Effector memory CD4-positive, alpha-beta T cell (primary cell): Measurements from ENCODE around the gene PCNX1.

ENCODE experiments used
- DNase-seq, 3 donors: peaks; one replicate each; pipeline ENCODE4 v3.0.0-alpha.2; 2020
- H3K27ac ChIP-seq: 2 replicates; pipeline ENCODE4 v1.7.0; 2013; ENCODE audit warnings: mild to moderate bottlenecking, low read length, moderate library complexity; ENCODE audit not compliant: insufficient read depth, poor library complexity, severe bottlenecking
- H3K27me3 ChIP-seq: replicated peaks from 2 replicates; pipeline ENCODE4 v1.7.0; 2013; ENCODE audit warnings: mild to moderate bottlenecking, low read length; ENCODE audit not compliant: insufficient read depth, control insufficient read depth, poor library complexity, severe bottlenecking
- H3K36me3 ChIP-seq: 2 replicates; pipeline ENCODE4 v1.7.0; 2013; ENCODE audit warnings: mild to moderate bottlenecking, low read length, moderate library complexity; ENCODE audit not compliant: control insufficient read depth, insufficient read depth
- H3K4me1 ChIP-seq: 2 replicates; pipeline ENCODE4 v1.7.0; 2013; ENCODE audit warnings: low read length, mild to moderate bottlenecking; ENCODE audit not compliant: control insufficient read depth, insufficient read depth, poor library complexity, severe bottlenecking
- H3K4me3 ChIP-seq: 2 replicates; pipeline ENCODE4 v1.7.0; 2013; ENCODE audit warnings: low read length, low read depth, mild to moderate bottlenecking; ENCODE audit not compliant: insufficient read depth, poor library complexity, severe bottlenecking
- H3K9me3 ChIP-seq: 2 replicates; pipeline ENCODE4 v1.7.0; 2013; ENCODE audit warnings: mild to moderate bottlenecking, low read length, moderate library complexity; ENCODE audit not compliant: control insufficient read depth

PCNX1 gene

DNA sequence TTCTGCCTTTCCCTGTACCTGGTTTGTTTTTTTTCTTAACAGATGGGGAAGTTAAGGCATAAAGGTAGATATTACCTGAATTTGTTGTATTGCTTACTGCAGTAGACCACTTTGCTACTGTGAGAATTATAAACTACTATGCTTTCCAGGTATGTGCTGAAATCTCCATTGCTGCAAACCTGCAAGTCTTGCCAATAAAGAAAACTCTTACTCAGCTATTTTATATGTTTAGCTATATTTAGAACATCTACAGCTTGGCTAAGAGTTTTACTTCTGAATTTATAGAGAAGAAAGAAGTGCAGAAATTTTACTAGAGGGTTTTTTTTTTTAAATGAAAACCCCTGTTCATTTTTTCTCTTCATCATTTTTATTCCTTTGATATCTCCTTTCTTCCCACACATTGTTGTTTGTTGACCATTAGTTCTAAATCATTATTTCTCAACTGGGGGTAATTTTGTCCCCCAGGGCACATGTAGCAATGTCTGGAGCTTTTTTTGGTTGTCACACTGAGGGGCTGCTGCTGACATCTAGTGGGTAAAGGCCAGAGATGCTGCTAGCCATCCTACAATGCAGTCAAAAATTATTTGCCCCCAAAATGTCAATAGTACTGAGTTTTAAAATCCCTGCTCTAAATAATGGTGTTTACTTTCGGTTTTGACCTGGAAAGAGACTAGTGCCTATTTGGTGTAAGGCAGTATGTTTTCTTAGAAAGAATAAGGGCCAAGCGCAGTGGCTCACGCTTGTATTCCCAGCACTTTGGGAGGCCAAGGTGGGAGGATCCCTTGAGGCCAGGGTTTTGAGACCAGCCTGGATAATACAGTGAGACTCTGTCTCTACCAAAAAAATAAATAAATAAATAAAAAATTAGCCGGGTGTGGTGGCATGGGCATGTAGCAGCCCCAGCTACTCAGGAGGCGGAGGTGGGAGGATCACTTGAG lies 48.6 kb downstream of the PCNX1 start:
- peak in 2 of 3 donors; percentile 23 to 24 for DNase-seq
- H3K9me3 ChIP-seq = no peaks in the 10 kb centered on the region
- no peaks in the 10 kb centered on the region for H3K27me3 ChIP-seq
- H3K4me3 ChIP-seq = no peak overlapping the region
- no peak overlapping the region for H3K27ac ChIP-seq
- no peaks in the 10 kb centered on the region for H3K36me3 ChIP-seq
- H3K4me1 ChIP-seq = peaks cover 7% of the 10 kb centered on the region

DNA sequence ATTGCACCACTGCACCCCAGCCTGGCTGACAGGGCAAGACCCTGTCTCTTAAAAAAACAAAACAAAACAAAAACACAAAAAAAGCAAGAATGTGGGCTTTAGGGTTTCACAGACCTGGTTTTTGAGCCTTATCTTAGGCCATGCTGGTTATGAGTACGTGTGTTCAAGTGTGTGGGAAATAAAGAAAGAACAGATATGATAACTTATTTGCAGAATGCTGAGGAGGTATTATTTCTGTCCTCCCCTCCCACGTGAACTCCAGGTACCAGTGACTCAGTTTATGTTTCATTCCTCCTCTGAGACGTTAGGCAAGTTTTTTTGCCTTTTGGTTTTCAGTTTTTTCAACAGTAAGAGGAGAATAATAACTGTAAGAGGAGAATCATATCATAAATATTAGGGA lies 49.3 kb downstream of the PCNX1 start:
- H3K4me3 ChIP-seq = no peak overlapping the region
- H3K36me3 ChIP-seq = no peaks in the 10 kb centered on the region
- H3K27ac ChIP-seq = no peak overlapping the region
- peaks cover 7% of the 10 kb centered on the region for H3K4me1 ChIP-seq
- no peaks in the 10 kb centered on the region for H3K9me3 ChIP-seq
- no peak for DNase-seq
- H3K27me3 ChIP-seq = no peaks in the 10 kb centered on the region

DNA sequence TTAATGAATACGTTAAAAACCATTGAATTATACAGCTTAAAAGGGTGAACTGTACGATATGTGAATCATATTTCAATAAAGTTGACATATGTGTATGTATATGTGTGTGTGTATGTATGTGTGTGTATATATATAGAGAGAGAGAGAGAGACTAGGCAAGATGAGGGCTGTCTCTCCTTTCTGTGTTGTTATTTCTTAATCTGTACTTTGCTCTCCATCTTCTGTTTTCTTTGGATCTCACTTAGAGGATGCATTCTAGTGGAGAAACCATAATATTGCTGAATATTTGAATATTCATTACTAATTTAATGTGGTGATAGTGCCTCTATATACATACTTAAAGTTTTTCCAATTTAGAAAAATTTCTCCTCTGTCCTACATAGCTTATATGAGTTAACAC lies 50.5 kb downstream of the PCNX1 start:
- no peak overlapping the region for H3K27ac ChIP-seq
- DNase-seq = no peak
- no peak overlapping the region for H3K4me3 ChIP-seq
- H3K27me3 ChIP-seq = no peaks in the 10 kb centered on the region
- no peaks in the 10 kb centered on the region for H3K9me3 ChIP-seq
- peaks cover 7% of the 10 kb centered on the region for H3K4me1 ChIP-seq
- peaks cover under 1% of the 10 kb centered on the region for H3K36me3 ChIP-seq

DNA sequence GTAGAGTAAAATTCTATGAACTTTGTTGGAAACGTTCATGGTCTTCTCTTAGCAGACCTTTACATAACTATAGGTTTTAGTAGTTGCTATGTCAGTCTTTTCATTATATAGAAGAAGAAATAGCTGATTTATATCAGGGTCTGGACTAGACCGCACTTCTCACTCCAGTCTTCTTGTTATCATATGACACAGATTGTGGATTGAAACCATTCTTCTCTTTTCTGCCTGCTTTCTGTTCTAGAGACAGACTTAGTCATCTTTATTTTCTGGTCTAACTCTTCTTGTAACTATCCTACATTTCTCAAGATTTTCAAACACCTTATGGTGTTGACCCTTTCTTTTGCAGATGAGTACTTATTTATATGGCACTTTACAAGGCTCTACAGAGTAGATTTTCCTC lies 55.7 kb downstream of the PCNX1 start:
- H3K27me3 ChIP-seq = no peaks in the 10 kb centered on the region
- no peaks in the 10 kb centered on the region for H3K4me1 ChIP-seq
- peaks cover 17% of the 10 kb centered on the region for H3K36me3 ChIP-seq
- no peaks in the 10 kb centered on the region for H3K9me3 ChIP-seq
- no peak for DNase-seq
- no peak overlapping the region for H3K4me3 ChIP-seq
- H3K27ac ChIP-seq = no peak overlapping the region

DNA sequence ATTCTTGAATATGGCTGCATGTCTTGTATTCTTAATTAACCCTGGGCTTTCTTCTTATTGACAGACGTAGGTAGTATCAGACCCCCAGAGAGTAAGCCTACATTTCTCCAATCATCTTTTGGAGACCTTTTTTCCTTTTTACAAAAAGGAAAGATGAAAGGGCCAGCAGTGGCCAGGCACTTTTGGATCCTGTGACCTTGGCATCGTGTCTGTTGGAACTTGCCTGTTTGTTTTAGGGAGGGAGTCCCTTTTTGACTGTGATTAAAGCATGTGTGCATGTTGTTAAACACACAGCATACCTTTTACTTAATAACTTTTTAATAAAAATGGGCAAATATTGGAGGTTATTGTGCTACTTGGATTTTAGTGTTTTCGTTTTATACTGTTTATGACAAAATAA lies 57.2 kb downstream of the PCNX1 start:
- no peak for DNase-seq
- no peak overlapping the region for H3K27ac ChIP-seq
- peaks cover 20% of the 10 kb centered on the region for H3K36me3 ChIP-seq

DNA sequence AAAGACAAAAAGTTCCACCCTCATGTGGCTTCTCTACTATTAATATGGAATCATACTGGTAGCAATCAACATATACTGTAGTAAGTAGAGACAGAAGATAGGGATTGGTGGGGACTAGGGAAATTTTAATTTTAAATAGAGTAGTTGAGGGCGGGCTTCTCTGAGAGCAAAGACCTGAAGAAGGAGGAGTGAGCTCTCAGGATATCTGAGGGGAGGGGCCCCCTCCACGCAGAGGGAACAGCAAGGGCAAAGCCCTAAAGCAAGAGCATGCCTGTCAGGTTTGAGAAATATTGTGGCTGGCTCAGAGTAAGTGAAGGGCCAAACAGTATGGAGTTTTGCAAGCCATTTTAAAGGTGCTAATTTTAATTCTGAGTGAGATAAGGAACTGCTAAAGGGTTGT lies 64.3 kb downstream of the PCNX1 start:
- Histone ChIP-seq H3K27me3 (no peaks in the 10 kb centered on the region), H3K4me1 (peaks cover 11% of the 10 kb centered on the region), H3K27ac (peak overlapping the region; percentile 21), H3K9me3 (no peaks in the 10 kb centered on the region), H3K36me3 (peaks cover 18% of the 10 kb centered on the region), H3K4me3 (no peak overlapping the region)
- DNase-seq = no peak

More for the DNA sequence above, 57.2 kb downstream of the PCNX1 start:
- Histone ChIP-seq H3K4me3 (no peak overlapping the region), H3K4me1 (peaks cover 3% of the 10 kb centered on the region), H3K27me3 (no peaks in the 10 kb centered on the region), H3K9me3 (no peaks in the 10 kb centered on the region)

DNA sequence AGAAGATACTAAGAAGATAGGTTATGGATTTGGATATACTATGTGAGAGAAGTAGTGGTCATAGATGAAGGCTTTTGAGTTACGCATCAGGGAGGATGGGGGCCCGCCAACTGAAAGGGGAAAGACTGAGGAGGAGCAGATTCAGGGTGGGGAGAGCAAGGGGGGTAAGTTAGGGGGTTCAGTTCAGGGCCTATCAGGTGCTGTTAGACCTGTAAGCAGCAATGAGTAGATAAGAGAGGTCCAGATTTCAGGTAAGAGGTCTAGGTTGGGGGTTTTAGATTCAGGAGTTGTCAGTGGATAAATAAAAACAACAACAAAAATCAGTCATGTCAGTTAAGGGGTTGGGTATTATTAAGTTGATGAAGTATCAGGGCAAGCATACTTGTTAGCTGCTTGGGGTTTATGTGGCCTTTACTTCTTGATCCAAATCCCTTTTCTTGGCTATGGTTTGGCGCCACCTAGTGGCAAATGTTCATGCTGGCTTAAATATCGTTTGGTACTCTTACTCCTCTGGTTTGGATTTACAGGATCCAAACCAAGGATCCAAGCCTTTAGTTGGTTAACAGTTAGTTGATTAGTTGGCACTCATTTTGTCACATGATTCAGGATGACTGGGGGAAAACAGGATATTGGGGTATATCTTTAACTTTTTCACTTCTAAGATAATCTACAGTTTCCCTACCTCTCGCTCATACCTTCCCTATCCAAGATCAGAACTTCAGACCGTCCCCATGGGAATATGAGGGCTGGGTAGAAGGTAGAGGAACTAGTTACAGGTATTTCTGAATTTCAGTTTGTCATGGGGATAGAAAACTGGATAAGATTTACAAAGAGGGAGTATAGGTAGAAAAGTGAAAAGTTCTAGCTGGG lies 65.1 kb downstream of the PCNX1 start:
- Histone ChIP-seq H3K27me3 (no peaks in the 10 kb centered on the region), H3K36me3 (peaks cover 26% of the 10 kb centered on the region), H3K4me1 (peaks cover 11% of the 10 kb centered on the region), H3K27ac (peak overlapping the region; percentile 28), H3K4me3 (no peak overlapping the region), H3K9me3 (no peaks in the 10 kb centered on the region)
- peak; percentile 61 to 80 (median 70) for DNase-seq

DNA sequence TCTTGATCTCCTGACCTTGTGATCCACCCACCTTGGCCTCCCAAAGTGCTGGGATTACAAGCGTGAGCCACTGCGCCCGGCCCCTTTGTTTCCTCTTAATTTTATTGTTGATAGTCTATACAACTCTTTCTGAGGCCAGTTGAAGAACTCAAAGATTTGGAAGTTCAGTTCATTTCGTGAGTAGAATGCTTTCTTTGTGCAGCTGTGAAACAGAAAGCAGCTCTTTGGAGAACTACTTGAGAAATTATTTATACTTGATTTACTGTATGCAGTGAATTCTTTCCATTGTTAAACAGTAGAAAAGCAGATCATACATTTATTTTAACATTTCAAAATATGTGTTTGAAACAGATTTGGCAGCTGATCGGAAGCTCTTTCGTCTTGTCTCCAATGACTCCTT lies 69.3 kb downstream of the PCNX1 start:
- Histone ChIP-seq H3K4me1 (peaks cover 28% of the 10 kb centered on the region), H3K27me3 (no peaks in the 10 kb centered on the region), H3K9me3 (no peaks in the 10 kb centered on the region), H3K27ac (no peak overlapping the region), H3K36me3 (peaks cover 27% of the 10 kb centered on the region), H3K4me3 (no peak overlapping the region)
- no peak for DNase-seq

DNA sequence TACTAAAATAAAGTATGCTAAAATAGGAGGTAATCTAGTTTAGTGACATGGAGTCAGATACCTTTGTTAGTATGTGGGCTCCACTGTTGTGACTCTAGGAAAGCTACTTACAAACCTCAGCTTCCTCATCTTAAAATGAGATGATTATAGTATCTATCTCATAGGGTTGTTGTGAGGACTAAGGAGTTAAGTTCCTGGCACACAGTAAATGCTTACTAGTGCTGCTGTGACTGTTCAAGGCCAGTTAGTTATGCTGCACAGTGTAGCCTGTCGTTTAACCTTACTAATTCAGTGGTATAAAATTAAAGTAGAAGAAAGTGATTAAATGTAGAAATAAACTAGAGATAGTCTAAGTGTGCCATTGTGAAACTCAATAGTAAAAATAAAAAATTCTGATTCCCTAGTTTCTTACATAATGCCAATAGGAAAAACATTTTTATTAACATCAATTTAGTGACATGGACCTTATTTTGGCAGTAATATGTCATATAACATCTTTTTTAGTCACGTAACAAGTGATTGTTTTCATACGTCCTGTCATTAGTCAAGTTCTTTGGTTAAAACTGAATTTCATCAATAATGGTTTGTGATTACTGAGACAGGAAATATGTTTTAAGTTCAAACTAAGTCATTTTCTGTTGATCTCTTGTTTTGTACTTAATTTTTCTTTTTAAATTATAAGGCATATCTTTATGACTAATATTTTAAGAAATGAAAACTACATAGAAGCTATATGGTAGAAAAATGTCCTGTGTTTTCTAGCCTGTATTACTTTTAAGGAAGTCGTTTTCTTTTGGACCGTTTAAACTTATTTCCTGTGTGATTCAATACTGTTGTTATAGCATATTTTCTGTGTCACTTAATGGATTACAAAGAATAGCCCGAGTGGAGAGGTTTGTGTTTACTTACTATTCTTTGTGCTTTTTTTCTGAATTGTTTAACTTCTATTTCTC lies 74.0 kb downstream of the PCNX1 start:
- H3K9me3 ChIP-seq = no peaks in the 10 kb centered on the region
- H3K4me3 ChIP-seq = no peak overlapping the region
- no peaks in the 10 kb centered on the region for H3K27me3 ChIP-seq
- DNase-seq = no peak
- H3K27ac ChIP-seq = peak overlapping the region; percentile 46
- peaks cover 21% of the 10 kb centered on the region for H3K36me3 ChIP-seq
- peaks cover 32% of the 10 kb centered on the region for H3K4me1 ChIP-seq
